HG02610 (cell line): ENCODE results near the gene SPDYE2.
"Not testable (repeated sequence)": the region's sequence is repeated elsewhere in the genome, so short reads cannot be mapped to it uniquely, and the experiment has no call there.

Experiments
- ATAC-seq: cut with Tn5 transposase; IDR thresholded peaks from one replicate; pipeline ENCODE4 v1.9.1; 2021; ENCODE audit warnings: mild to moderate bottlenecking, moderate library complexity; ENCODE audit not compliant: unreplicated experiment

The SPDYE2 gene, protein sequence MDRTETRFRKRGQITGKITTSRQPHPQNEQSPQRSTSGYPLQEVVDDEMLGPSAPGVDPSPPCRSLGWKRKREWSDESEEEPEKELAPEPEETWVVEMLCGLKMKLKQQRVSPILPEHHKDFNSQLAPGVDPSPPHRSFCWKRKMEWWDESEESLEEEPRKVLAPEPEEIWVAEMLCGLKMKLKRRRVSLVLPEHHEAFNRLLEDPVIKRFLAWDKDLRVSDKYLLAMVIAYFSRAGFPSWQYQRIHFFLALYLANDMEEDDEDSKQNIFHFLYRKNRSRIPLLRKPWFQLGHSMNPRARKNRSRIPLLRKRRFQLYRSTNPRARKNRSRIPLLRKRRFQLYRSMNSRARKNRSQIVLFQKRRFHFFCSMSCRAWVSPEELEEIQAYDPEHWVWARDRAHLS

GRCh38 chr7:102550808-102551422, at the start of gene SPDYE2:
Gene SPDYE2 (plus strand): TSS chr7:102551226. CDS start chr7:102553256, 2,030 bp downstream.
- ATAC-seq: not testable (repeated sequence)

DNA sequence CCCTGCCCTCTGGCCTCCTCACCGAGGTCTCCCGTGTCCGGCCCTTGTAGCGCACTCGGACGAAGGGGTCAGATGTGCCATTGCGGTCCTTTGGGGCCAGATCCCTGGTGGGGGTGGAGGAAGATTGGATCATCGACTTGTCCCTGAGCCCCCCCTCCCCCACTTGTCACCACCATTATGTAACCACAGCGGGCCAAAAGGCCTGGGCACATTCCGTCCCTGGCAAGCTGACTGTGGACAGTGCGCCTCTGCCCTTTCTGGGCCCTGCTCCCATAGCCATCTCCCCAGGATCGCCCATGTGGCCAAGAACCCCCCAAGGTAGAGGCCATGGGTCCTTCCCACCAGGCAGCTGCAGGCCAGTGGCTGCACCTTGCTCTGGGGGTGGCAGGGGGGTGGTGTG, 47.9 kb upstream of the SPDYE2 start:
- not testable (repeated sequence) for ATAC-seq

- ATAC-seq: not testable (repeated sequence)
Observed at GRCh38 chr7:102505298-102506185, 45.5 kb upstream of the SPDYE2 start.

- ATAC-seq: not testable (repeated sequence)
Observed at GRCh38 chr7:102507410-102508088, 43.5 kb upstream of the SPDYE2 start.

GRCh38 chr7:102510575-102510974, 40.5 kb upstream of the SPDYE2 start:
- not testable (repeated sequence) for ATAC-seq

DNA sequence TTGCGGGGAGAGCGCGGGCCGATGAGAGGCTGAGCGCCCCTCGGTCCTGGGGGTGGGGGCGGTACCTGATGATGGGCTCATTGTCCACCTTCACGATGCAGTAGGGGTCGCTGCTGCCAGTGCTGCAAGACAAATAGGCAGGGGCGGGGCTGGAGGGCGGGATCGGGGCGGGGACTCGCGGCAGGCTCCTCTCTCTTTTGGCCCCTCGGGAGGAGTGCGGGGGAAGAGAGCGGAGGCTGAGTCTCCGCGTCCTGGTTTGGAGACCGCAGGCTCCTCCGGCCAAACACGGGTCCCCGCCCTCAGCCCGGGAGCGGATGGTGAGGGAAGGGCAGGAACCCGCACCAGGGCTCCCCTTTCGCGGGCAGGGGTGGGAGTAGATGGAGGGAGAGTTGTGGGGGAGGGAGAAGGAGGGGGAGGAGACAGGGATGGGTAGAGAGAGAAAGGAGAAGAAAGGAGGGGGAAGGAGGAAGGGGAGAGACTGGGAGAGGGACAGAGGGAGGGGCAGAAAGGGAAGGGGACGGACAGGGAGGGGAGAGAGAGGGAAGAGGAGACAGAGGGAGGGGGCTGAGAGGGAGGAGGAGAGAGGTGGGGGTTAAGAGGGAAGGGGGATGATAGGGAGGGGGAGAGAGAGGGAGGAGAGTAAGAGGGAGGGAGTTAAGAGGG, 39.0 kb upstream of the SPDYE2 start:
- ATAC-seq: peak; percentile 36

DNA sequence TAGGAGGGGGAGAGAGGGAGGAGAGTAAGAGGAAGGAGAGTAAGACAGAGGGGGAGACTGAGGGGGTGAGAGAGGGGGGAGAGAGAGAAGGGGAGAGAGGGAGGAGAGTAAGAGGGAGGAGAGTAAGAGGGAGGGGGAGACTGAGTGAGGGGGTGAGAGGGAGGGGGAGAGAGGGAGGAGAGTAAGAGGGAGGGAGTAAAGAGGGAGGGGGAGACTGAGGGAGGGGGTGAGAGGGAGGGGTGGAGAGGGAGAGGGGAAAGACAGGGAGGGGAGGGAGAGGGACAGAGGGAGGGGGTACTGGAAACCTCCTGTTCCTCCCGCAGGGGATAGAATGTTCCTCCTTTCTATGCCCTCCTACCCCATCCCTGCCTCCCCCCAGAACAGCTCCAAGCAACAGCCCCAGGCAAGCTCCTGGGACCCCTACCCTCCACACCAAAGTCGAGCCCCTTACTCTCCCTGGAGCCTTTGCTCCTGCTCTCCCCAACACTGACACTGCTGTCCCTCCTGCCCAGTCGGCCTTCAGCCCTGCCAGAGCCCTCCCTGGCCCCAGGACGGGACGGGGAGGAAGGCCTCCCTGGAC, 38.3 kb upstream of the SPDYE2 start:
- not testable (repeated sequence) for ATAC-seq

- peak; percentile 74 for ATAC-seq
Observed at GRCh38 chr7:102514881-102515721, 35.9 kb upstream of the SPDYE2 start.

GRCh38 chr7:102515889-102516288, 35.1 kb upstream of the SPDYE2 start:
- ATAC-seq: not testable (repeated sequence)

GRCh38 chr7:102516951-102517350, 34.1 kb upstream of the SPDYE2 start:
- not testable (repeated sequence) for ATAC-seq

GRCh38 chr7:102517550-102518147, 33.4 kb upstream of the SPDYE2 start, which contains the start of gene RASA4B:
Gene RASA4B (minus strand): TSS chr7:102517777. CDS start chr7:102517710, 67 bp downstream.
- peak; percentile 71 for ATAC-seq

GRCh38 chr7:102520797-102521196, 30.2 kb upstream of the SPDYE2 start:
- ATAC-seq: not testable (repeated sequence)

DNA sequence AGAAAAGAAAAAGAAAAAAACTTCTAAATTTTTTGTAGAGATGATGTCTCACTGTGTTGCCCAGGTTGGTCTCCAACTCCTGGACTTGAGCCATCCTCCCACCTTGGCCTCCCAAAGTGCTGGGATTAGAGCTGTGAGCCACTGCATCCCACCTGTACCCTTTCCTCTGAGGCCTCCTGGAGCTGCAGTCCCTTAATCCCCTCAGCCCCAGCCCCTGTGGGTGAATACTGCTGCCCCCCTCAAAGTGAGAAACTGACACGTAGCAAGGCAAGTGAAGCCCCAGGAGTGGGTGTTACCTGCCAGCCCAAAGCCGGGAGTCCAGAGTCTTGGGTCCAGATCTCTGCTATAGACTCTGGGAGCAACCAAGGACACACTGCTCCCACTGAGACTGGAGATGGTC, 26.2 kb upstream of the SPDYE2 start:
- ATAC-seq: not testable (repeated sequence)

GRCh38 chr7:102527182-102527581, 23.8 kb upstream of the SPDYE2 start:
- not testable (repeated sequence) for ATAC-seq

GRCh38 chr7:102527822-102528793, 22.9 kb upstream of the SPDYE2 start:
- ATAC-seq: not testable (repeated sequence)

DNA sequence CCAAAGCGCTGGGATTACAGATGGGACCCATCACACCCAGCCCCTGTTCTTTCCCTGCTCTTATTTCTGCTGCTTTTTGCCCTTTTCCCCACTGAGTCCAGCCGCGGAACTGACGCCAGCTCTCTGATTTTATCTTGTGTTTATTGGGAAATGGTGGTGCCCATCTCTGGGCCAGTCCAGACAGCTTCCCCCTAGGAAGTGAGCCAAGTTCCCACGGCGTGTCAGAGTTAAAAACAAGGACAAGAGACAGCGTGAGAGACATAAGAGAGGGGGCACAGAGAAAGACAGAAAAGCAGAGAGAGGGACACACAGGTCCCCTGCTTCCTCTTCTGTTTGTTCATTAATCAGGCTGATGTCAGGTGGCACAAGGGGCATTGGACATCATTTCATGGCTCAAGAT, 19.4 kb upstream of the SPDYE2 start:
- not testable (repeated sequence) for ATAC-seq

DNA sequence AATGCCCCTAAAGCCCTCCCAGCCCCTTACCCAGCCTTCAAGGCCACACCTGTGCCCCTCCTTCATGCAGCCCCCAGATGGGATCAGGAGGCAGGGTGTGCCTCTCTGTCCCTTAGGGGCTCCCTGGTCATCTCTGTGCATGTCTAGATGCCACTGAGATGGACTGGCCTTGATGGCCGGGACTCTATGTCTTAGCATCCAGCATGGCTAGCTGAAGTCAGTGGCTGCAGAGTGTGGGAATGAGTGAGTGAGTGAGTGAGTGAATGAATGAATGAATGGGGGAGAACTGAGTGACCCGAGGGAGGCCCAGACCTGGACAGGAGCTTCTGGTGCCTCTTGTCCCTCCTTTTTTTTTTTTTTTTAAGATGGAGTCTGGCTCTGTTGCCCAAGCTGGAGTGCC, 18.9 kb upstream of the SPDYE2 start:
- ATAC-seq: not testable (repeated sequence)
